Measurements from ENCODE around the gene ZNF792.
"Not testable (repeated sequence)": the region's sequence is repeated elsewhere in the genome, so short reads cannot be mapped to it uniquely, and the experiment has no call there.

ZNF792 gene

DNA sequence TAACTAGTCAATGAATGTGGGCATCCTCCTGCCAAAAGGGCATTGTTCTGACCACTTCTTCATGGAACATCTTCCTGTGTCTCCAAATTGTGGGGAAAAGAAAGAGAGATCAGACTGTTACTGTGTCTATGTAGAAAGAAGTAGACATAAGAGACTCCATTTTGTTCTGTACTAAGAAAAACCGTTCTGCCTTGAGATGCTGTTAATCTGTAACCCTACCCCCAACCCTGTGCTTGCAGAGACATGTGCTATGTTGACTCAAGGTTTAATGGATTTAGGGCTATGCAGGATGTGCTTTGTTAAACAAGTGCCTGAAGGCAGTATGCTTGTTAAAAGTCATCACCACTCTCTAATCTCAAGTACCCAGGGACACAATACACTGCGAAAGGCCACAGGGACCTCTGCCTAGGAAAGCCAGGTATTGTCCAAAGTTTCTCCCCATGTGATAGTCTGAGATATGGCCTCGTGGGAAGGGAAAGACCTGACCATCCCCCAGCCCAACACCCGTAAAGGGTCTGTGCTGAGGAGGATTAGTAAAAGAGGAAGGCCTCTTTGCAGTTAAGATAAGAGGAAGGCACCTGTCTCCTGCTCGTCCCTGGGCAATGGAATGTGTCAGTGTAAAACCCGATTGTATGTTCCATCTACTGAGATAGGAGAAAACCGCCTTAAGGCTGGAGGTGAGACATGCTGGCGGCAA is 43.8 kb downstream of the ZNF792 start:
- not testable (repeated sequence) for DNase-seq

DNA sequence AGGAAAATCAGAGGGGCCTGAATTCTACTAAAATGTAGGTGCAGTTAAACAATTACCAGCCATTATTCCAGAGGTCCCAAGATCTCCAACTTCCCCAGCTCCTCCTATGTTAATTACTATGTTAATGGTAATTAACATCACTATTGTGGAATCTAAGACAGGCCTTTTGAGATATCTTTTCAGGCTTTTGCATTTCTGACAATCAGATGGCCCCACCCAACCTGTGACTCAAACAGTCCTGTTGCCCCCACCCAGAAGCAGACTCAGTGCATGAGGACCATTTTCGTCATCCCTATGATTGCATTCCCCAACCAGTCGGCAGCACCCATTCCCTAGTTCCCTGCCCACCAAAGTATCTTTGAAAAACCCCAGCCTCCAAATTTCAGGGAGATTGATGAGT is 45.8 kb downstream of the ZNF792 start:
- DNase-seq, result no peak

DNA sequence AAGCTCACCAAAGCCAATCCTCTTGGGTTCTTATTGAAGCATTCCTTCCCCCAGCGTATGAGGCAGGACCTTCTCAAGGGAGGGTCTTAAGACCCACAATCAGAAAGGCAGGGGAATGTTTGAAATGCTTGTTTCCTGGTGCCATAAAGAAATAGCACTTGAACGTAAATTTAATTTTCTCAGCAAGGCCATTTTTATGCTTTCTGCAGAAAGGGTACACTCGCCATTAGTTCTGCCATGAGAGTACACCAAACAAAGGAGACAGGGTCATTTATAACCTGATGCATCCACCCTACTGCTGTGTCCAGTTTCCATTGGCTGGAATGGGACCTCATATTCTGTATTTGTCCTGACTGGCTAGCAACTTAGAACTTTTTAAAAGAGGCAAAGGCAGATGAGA is 46.9 kb downstream of the ZNF792 start:
- DNase-seq, result not testable (repeated sequence)

DNA sequence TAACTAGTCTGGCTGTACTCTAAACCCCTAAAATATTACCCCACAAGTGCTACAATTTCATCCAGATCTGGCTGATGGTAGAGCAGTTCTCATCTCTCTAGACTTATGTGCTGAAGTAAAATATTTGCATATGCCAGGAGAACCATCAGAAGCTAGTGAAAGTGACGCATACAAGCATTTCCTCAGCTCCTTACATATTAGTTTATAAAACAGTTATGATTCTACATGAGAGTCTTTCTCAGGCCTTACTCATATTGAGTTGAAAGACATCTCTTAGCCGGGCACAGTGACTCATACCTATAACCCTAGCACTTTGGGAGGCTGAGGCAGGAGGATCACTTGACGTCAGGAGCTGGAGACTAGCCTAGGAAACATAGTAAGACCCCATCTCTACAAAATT is 53.3 kb downstream of the ZNF792 start:
- DNase-seq, result no peak
